ENCODE results near the gene ZFYVE1. TPM values are rescaled to one million over a fixed set of nuclear protein-coding genes. Genes with fewer than 3 reads are reported as not detected.
"Not testable (repeated sequence)": the region's sequence is repeated elsewhere in the genome, so short reads cannot be mapped to it uniquely, and the experiment has no call there.

Gene ZFYVE1
- polyA plus RNA-seq, 1 experiment: 31.6 TPM

GRCh38 chr14:73057944-73058223 lies 31.0 kb upstream of the ZFYVE1 start:
- ChIA-PET POLR2A (interaction anchor here (1.0 kb wide), 2 partner anchors 9 to 31 kb away, joined by 3 to 9 read pairs; partner anchors contain the start of gene ZFYVE1), CTCF (interaction anchor here (1.0 to 2.0 kb wide), 2 partner anchors 425 to 544 kb away, joined by 3 to 7 read pairs; no protein-coding TSS in a partner anchor)
- H3K4me3 ChIP-seq (ENCODE audit: low read depth, low read length): peak overlapping the region; percentile 45
- no peak for TF ChIP-seq CTCF (IDR thresholded peaks at IDR 0.05; ENCODE audit: insufficient read depth, low read depth, low read length)
- H3K27me3 ChIP-seq (ENCODE audit: control insufficient read depth, insufficient read depth, low read length): no peaks in the 10 kb centered on the region
- H3K36me3 ChIP-seq (ENCODE audit: control insufficient read depth, insufficient read depth, low read length): 0 out of 2 replicates have a peak, but pooled peaks cover 2% of the 10 kb centered on the region
- DNase-seq (ENCODE audit: low read depth): no peak

DNA sequence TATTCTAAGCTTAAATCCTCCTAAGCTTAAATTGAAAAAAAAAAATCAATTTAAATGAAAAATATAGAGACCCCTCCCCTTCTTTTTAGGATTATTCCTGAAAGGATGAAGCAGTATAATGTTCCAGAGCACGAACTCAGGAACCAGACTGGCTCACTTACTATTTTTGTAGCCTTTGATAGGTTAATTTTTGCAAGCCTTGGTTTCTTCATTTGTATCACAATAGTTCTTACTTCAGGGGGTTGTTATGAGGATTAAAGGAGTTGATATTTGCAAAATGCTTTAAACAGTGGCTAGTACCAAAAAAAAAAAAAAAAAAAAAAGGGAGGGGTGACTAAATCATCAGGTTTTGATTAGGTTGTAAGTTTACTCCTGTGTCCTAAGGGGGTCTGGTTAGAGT lies 28.3 kb upstream of the ZFYVE1 start:
- no peak for DNase-seq (ENCODE audit: low read depth)
- ChIA-PET POLR2A (no interaction called here), CTCF (interaction anchor here (2.4 kb wide), 1 partner anchor 12 kb away, joined by 7 read pairs; no protein-coding TSS in a partner anchor)
- no peak overlapping the region for H3K4me3 ChIP-seq (ENCODE audit: low read depth, low read length)
- H3K36me3 ChIP-seq (ENCODE audit: control insufficient read depth, insufficient read depth, low read length): no peaks in the 10 kb centered on the region
- no peaks in the 10 kb centered on the region for H3K27me3 ChIP-seq (ENCODE audit: control insufficient read depth, insufficient read depth, low read length)
- TF ChIP-seq CTCF (IDR thresholded peaks at IDR 0.05; ENCODE audit: insufficient read depth, low read depth, low read length): no peak

DNA sequence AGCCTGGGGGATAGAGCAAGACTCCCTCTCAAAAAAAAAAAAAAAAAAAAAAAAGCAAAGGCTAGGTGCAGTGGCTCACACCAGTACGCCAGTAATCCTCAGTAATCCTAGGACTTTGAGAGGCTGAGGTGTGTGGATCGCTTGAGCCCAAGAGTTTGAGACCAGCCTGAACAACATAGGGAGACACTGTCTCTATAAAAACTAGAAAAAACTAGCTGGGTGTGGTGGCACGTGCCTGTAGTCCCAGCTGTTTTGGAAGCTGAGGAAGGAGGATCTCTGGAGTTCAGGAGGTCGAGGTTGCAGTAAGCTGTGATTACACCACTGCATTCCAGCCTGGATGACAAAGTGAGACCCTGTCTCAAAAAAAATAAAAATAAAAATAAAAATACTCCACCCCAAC lies 22.5 kb upstream of the ZFYVE1 start:
- ChIA-PET POLR2A (interaction anchor here (0.7 to 1.0 kb wide), 2 partner anchors 9 to 23 kb away, joined by 5 to 9 read pairs; partner anchors contain the start of genes RBM25 and ZFYVE1), CTCF (interaction anchor here (1.2 kb wide), 1 partner anchor 423 kb away, joined by 5 read pairs; no protein-coding TSS in a partner anchor)
- no peak for TF ChIP-seq CTCF (IDR thresholded peaks at IDR 0.05; ENCODE audit: insufficient read depth, low read depth, low read length)
- no peaks in the 10 kb centered on the region for H3K36me3 ChIP-seq (ENCODE audit: control insufficient read depth, insufficient read depth, low read length)
- DNase-seq (ENCODE audit: low read depth): no peak
- no peaks in the 10 kb centered on the region for H3K27me3 ChIP-seq (ENCODE audit: control insufficient read depth, insufficient read depth, low read length)
- H3K4me3 ChIP-seq (ENCODE audit: low read depth, low read length): no peak overlapping the region

- no peak for TF ChIP-seq CTCF (IDR thresholded peaks at IDR 0.05; ENCODE audit: insufficient read depth, low read depth, low read length)
- ChIA-PET POLR2A (no interaction called here), CTCF (no interaction called here)
- Histone ChIP-seq H3K36me3 (ENCODE audit: control insufficient read depth, insufficient read depth, low read length) (no peaks in the 10 kb centered on the region), H3K4me3 (ENCODE audit: low read depth, low read length) (no peak overlapping the region), H3K27me3 (ENCODE audit: control insufficient read depth, insufficient read depth, low read length) (no peaks in the 10 kb centered on the region)
- DNase-seq (ENCODE audit: low read depth): no peak
Observed at GRCh38 chr14:73047808-73048207, 20.9 kb upstream of the ZFYVE1 start.

GRCh38 chr14:73036706-73037450 lies 10.0 kb upstream of the ZFYVE1 start:
- DNase-seq (ENCODE audit: low read depth); POLR2A ChIA-PET; H3K36me3 ChIP-seq (ENCODE audit: control insufficient read depth, insufficient read depth, low read length); H3K27me3 ChIP-seq (ENCODE audit: control insufficient read depth, insufficient read depth, low read length); CTCF ChIA-PET; H3K4me3 ChIP-seq (ENCODE audit: low read depth, low read length): not testable (repeated sequence)

DNA sequence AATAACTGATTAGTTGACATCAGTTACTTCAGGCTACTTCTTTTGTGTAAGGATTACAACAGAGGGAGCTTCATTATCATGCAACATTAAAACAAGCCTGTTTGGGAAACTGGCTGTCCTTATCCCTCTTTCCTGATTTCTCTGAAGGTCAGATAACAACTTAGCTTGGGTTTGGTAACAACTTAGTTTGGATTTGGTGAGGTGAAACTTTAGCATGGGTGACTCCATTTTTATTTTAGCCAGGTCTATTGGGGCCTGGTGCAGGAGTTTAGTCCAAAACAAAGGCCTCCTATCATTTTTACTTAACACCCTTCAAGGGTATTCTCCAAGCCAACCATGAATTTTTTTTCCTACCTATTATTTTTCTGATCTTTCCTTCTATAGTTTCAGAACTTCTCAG lies 1.1 kb upstream of the ZFYVE1 start:
- CTCF ChIA-PET: no interaction called here

More for the DNA sequence above, 1.1 kb upstream of the ZFYVE1 start:
- H3K36me3 ChIP-seq (ENCODE audit: control insufficient read depth, insufficient read depth, low read length): peaks cover 6% of the 10 kb centered on the region
- no peak for TF ChIP-seq CTCF (IDR thresholded peaks at IDR 0.05; ENCODE audit: insufficient read depth, low read depth, low read length)
- POLR2A ChIA-PET: no interaction called here
- no peaks in the 10 kb centered on the region for H3K27me3 ChIP-seq (ENCODE audit: control insufficient read depth, insufficient read depth, low read length)
- no peak overlapping the region for H3K4me3 ChIP-seq (ENCODE audit: low read depth, low read length)
- no peak for DNase-seq (ENCODE audit: low read depth)
